ENCODE results near the gene ATP10A. TPM values are rescaled to one million over a fixed set of nuclear protein-coding genes. Genes with fewer than 3 reads are reported as not detected.

ATP10A gene
- total RNA-seq, 2 donors from 2014 or later, result 5.6 to 14.3 TPM

GRCh38 chr15:25709437-25710159 is 153.5 kb downstream of the ATP10A start:
- DNase-seq (ENCODE audit: low spot score), result no peak
- intact Hi-C loops (cut with DNase I), result no loop called here

GRCh38 chr15:25708391-25708790 is 154.7 kb downstream of the ATP10A start:
- no peaks in the 10 kb centered on the region for H3K4me1 ChIP-seq (replicated peaks)
- WGBS, result 80% methylated on average over 8 of the region's 8 CpGs
- no peak for TF ChIP-seq POLR2AphosphoS5 (IDR thresholded peaks at IDR 0.05)
- TF ChIP-seq CTCF (IDR thresholded peaks at IDR 0.05), result no peak
- TF ChIP-seq POLR2A (IDR thresholded peaks at IDR 0.05), result no peak
- H3K9me3 ChIP-seq, result no peaks in the 10 kb centered on the region
- no peak for DNase-seq (ENCODE audit: low spot score)
- no peaks in the 10 kb centered on the region for H3K27me3 ChIP-seq (replicated peaks; ENCODE audit: insufficient read depth)
- no peaks in the 10 kb centered on the region for H3K36me3 ChIP-seq
- intact Hi-C loops (cut with DNase I), result no loop called here
- H3K27ac ChIP-seq, result no peak overlapping the region
- no peak overlapping the region for H3K4me3 ChIP-seq

More at GRCh38 chr15:25709437-25710159, 153.5 kb downstream of the ATP10A start:
- no peak overlapping the region for H3K27ac ChIP-seq
- H3K4me3 ChIP-seq, result no peak overlapping the region
- H3K36me3 ChIP-seq, result no peaks in the 10 kb centered on the region
- H3K27me3 ChIP-seq (replicated peaks; ENCODE audit: insufficient read depth), result no peaks in the 10 kb centered on the region
- no peak for TF ChIP-seq CTCF (IDR thresholded peaks at IDR 0.05)
- TF ChIP-seq POLR2A (IDR thresholded peaks at IDR 0.05), result no peak
- TF ChIP-seq POLR2AphosphoS5 (IDR thresholded peaks at IDR 0.05), result no peak
- no peaks in the 10 kb centered on the region for H3K4me1 ChIP-seq (replicated peaks)
- no peaks in the 10 kb centered on the region for H3K9me3 ChIP-seq
- 90% methylated on average over 19 of the region's 19 CpGs for WGBS

GRCh38 chr15:25707656-25708365 is 155.3 kb downstream of the ATP10A start:
- no peak for DNase-seq (ENCODE audit: low spot score)
- H3K9me3 ChIP-seq, result no peaks in the 10 kb centered on the region
- H3K27ac ChIP-seq, result no peak overlapping the region
- no peaks in the 10 kb centered on the region for H3K27me3 ChIP-seq (replicated peaks; ENCODE audit: insufficient read depth)
- intact Hi-C loops (cut with DNase I), result no loop called here
- 90% methylated on average over 27 of the region's 27 CpGs for WGBS
- H3K4me3 ChIP-seq, result no peak overlapping the region
- TF ChIP-seq CTCF (IDR thresholded peaks at IDR 0.05), result no peak
- TF ChIP-seq POLR2AphosphoS5 (IDR thresholded peaks at IDR 0.05), result no peak
- no peak for TF ChIP-seq POLR2A (IDR thresholded peaks at IDR 0.05)
- H3K4me1 ChIP-seq (replicated peaks), result no peaks in the 10 kb centered on the region
- no peaks in the 10 kb centered on the region for H3K36me3 ChIP-seq

- no peak for DNase-seq (ENCODE audit: low spot score)
- intact Hi-C loops (cut with DNase I), result no loop called here
- no peaks in the 10 kb centered on the region for H3K36me3 ChIP-seq
- H3K4me3 ChIP-seq, result no peak overlapping the region
- H3K27ac ChIP-seq, result no peak overlapping the region
- H3K27me3 ChIP-seq (replicated peaks; ENCODE audit: insufficient read depth), result no peaks in the 10 kb centered on the region
- H3K9me3 ChIP-seq, result no peaks in the 10 kb centered on the region
- WGBS, result 93% methylated on average over 20 of the region's 20 CpGs
- TF ChIP-seq POLR2AphosphoS5 (IDR thresholded peaks at IDR 0.05) (no peak), POLR2A (IDR thresholded peaks at IDR 0.05) (no peak), CTCF (IDR thresholded peaks at IDR 0.05) (no peak)
- H3K4me1 ChIP-seq (replicated peaks), result no peaks in the 10 kb centered on the region
These were observed 156.8 kb downstream of the ATP10A start for GRCh38 chr15:25706176-25706955.
